ENCODE measurements around the gene DDX21.
"Not testable (repeated sequence)": the region's sequence is repeated elsewhere in the genome, so short reads cannot be mapped to it uniquely, and the experiment has no call there.

DDX21 gene

DNA sequence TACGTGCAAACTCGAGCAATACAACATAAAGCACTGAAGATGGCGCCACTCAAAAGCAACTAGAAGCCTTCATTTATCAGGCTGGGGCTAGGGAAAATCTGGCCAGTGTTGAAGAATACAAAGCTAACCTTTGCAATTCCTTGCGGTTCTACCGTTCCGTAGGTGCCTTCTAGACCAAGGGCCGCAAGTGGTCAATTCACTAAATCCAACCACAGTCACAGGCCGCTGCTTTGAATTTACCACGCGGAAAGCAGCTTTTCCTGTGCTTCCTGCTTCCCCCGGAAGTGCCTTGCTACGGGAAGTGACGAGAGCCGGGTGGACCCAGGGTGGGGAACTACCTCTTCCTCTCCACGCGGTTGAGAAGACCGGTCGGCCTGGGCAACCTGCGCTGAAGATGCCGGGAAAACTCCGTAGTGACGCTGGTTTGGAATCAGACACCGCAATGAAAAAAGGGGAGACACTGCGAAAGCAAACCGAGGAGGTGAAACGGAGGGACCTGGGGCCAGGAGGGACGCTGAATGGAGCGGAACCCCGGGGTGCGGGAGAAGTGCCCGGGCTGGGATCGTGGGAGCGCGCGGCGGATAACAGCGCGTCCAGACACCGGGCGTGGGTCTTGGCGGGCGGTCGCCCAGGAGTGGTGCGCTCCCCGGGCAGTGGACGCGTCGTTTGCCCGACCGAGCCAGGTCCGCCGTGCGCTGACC lies at the start of gene DDX21:
Gene DDX21, plus strand, starts transcription at position 339 of the 701 bp plus-strand sequence. Its CDS starts 56 bp downstream, at position 395.
- DNase-seq = peak; percentile 80

DNA sequence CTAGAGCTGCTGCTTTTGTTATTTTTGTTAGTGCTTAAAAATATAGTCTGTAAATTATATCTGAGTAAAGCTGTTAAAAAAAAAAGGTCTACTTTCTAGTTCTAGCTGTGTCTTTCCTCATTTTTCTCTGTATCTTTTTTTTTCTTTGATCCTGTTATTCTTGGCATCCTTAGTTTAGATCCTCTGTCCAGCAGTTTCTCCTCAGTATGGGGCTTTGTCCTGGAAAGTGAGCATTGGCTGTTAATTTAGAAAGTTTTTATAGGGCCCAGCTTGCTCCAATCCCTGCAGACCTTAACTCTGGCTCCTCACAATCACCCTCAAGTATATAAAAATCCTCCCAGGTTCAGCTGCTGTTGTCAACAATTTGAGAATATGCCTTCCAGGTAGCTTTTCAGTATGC lies 31.4 kb upstream of the DDX21 start:
- DNase-seq = no peak

DNA sequence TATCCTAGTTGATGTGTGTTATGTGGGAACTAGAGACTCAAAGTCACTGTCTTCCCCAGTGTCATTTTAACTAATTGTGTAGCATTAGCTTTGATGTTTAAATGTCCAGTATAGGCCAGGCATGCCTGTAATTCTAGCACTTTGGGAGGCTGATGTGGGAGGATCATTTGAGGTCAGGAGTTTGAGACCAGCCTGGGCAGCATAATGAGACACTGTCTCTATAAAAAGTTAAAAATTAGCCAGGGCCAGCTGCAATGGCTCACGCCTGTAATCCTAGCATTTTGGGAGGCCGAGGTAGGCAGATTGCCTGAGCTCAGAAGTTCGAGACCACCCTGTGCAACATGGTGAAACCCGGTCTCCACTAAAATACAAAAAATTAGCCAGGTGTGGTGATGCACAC lies 30.5 kb upstream of the DDX21 start:
- no peak for DNase-seq

DNA sequence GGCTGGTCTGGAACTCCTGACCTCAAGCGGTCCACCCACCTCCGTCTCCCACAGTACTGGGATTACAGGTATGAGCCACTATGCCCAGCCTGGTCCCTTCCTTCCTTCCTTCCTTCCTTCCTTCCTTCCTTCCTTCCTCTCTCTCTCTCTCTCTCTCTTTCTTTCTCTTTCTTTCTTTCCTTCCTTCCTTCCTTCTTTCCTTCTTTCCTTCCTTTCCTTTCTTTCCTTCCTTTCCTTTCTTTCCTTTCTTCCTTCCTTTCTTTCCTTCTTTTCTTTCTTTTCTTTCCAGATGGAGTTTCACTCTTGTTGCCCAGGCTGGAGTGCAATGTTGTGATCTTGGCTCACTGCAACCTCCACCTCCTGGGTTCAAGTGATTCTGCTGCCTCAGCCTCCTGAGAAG lies 26.8 kb upstream of the DDX21 start:
- not testable (repeated sequence) for DNase-seq

DNA sequence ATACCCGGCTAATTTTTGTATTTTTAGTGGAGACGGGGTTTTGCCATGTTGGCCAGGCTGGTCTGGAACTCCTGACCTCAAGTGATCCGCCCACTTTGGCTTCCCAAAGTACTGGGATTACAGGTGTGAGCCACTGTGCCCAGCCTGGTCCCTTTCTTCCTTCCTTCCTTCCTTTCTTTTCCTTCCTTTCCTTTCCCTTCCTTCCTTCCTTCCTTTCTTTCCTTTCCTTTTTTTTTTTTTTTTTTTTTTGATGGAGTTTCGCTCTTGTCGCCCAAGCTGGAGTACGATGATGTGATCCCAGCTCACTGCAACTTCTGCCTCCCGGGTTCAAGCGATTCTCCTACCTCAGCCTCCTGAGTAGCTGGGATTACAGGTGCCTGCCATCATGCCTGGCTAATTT lies 26.1 kb upstream of the DDX21 start:
- not testable (repeated sequence) for DNase-seq

DNA sequence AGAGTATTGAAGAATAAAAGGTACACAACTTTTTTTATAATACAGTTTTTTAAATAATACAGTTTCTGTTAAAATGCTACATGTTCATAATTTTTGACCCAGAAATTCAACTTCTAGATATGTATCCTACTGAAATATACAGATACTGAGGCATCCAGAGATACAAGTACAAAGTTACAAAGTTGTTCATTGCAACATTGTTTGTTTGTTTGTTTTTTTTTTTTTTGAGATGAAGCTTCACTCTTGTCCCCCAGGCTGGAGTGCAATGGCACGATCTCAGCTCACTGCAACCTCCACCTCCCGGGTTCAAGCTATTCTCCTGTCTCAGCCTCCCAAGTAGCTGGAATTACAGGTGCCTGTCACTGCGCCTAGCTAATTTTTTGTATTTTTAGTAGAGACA lies 23.1 kb upstream of the DDX21 start:
- DNase-seq = not testable (repeated sequence)

DNA sequence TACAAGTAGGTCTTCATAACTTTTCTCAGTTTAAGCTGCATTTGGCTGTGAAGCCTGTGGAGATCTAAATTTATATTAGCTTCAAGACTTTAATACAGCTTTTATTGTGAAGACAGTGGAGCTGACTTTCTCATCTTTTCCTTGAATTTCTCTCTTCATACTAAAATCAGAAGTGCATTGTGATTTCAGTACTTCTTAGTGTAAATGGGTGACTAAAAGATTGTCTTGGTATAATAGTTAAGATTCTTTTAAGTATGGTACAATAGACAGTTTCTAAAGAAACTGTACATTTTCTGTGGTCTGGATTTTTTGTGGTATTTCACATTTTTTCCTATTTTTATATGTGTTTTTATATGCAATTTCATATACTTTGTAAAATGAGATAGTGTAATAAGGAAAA lies 21.0 kb upstream of the DDX21 start:
- no peak for DNase-seq

DNA sequence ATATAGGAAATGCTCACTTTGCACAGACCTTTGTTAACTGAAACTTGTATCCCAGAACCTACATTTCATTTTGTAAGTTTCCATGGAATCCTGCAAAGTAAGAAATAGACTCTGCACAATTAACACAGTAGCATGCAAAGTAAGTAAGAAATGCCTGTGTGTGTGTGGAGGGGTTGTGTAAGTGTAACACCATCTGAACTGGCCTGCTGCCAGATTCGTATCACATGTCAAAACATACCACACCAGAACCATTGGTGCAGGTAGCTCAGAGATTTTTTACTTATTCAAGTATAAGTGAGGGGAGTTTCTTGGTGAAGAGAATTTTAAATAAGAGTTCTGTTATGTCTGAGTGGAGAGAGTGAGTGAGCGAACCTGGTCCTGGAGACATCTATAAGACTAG lies 17.9 kb upstream of the DDX21 start:
- DNase-seq = no peak

DNA sequence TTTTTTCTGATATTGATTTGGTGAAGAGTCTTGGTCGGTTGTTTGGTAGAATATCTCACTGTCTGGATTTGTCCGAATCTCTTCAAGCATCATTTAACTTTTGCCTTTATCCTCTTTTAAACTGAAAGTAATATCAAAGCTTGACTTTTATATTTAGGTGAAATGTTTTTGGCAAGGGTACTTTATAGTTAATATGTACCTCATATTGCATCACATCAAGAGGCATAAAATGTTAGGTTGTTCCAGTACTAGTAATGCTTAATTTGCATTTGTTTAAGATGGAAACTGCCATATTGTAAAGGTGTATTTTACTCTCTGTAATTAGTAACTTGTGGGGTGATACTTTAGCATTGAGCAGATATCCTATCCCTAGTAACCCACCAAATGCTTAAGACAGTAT lies 17.1 kb upstream of the DDX21 start:
- DNase-seq = no peak

DNA sequence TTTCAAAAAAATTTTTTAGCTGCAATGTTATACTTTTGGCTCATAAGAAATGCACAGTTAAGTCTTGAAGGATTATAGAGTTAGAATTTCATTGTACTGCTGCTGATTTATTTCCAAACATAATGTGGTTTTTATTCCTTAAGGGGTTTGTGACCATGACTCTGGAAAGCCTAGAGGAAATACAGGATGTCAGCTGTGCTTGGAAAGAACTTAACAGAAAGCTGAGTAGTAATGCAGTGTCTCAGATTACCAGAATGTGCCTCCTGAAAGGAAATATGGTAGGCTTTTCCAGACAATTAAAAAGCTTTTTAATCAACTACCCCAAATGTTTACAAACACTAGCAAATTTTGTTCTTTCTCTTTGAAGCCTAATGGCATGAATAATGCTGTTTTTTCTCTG lies 15.1 kb upstream of the DDX21 start:
- not testable (repeated sequence) for DNase-seq

DNA sequence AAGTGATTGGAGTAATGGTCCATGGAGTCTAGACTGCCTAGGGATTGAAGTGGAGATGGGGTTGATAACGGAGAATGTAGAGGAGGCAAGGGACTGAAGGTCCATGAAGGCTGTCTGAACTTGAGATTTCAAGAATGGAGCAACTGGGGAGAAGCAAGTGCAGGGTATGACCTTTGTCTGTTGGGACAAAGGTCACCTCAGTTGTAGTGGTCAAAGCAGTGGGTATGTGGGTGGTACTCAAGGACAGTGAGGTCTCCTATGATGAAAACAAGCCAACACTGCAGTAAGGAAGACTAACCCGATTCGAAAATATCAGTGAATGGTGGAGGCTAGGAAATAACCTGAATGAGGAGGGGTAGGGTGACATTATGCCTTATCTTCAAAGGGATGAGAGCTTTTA lies 5.4 kb upstream of the DDX21 start:
- DNase-seq = no peak

DNA sequence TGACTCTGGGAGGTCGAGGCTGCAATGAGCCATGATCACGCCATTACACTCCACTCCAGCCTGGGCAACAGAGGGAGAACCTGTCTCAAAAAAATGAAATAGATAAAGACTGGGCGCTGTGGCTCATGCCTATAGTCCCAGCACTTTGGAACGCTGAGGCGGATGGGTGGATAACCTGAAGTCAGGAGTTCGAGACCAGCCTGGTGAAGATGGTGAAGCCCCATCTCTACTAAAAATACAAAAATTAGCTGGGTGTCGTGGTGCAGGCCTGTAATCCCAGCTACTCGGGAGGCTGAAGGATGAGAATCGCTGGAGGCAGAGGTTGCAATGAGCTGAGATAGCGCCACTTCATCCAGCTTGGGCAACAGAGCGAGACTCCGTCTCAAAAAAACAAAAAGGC lies 1.1 kb upstream of the DDX21 start:
- no peak for DNase-seq

DNA sequence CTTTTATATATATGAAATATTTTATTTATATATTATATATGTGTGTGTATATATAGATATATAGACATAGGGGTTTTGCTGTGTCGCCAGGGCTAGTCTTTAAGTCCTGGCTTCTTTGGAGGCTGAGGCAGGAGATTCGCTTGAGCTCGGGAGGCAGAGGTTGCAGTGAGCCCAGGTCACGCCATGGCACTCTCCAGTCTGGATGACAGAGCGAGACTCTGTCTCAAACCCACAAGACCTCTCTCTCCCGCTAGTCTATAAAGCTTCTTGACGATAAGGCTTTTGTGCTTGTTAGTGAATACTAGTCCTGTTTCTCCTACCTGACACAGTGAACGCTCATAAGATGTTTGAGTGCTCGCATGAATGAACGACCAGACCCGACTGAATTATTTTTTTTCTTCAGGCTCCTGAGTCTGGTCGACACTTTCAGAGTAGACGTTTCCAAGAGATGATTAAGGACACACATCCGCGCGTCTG lies 577 bp upstream of the DDX21 start:
- DNase-seq = peak in 1 of 2 donors; percentile 24

DNA sequence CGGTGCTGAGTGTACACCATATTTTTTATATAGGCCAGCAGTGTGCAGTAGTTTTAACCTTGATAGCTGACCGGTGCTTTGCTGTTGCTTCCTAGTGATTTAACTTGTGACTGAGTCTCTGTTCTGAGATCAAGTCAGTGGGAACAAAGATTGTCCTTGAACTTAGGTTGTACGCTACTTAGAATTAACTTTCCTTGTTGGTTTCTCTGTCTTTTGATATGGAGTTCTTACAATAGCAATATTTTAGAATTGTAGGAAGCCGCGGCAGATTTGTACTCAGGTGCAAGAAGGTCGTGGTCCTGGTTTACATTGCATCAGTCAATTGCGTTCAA lies 1.3 kb downstream of the DDX21 start:
- DNase-seq = no peak

DNA sequence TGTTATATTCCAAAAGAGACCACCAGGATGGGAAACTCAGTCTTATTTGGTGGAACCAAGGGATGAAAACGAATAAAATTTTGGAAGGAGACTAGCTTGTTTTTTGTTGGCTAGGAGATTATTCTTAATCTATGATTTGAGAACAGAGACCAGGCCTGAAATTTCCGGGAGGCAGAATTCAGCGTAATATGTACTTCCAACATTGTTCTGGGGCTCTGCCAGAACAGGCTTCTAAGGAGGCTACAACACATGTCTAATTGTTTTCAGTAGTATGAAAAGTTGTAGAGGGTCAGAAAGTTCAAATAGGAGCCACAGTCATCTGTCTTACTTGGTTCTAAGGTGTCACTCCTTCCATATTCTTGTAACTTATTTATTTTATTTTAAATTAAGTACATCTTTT lies 1.7 kb downstream of the DDX21 start:
- no peak for DNase-seq

DNA sequence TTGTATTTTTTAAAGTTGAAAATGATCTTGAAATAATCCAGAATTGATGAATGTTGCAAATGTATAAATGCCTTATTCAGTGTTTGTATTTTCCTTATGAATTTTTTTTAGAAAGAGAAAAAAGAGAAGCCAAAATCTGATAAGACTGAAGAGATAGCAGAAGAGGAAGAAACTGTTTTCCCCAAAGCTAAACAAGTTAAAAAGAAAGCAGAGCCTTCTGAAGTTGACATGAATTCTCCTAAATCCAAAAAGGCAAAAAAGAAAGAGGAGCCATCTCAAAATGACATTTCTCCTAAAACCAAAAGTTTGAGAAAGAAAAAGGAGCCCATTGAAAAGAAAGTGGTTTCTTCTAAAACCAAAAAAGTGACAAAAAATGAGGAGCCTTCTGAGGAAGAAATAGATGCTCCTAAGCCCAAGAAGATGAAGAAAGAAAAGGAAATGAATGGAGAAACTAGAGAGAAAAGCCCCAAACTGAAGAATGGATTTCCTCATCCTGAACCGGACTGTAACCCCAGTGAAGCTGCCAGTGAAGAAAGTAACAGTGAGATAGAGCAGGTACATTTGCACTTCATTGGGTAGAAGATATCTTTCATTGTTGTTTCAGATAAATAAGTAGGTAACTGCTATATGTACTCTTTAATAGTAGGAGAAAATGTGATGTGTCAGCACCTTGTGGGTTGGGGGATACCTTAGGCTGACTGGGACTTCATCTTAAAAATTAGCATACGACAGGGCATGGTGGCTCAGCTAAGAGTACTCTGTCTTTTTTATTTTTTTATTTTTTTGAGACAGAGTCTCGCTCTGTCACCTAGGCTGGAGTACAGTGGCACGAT lies 3.9 kb downstream of the DDX21 start:
- no peak for DNase-seq

DNA sequence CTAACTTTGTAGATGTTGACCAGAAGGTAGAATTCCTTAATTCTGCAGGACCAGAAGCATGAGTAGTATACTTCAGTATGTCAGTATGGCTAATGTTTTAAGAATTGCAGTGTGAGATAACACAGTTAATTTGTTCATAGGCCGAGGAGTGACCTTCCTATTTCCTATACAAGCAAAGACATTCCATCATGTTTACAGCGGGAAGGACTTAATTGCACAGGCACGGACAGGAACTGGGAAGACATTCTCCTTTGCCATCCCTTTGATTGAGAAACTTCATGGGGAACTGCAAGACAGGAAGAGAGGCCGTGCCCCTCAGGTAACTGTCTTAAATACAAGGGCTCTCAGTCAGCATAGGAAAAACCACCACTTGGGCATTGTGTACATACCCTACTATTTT lies 7.2 kb downstream of the DDX21 start:
- no peak for DNase-seq

DNA sequence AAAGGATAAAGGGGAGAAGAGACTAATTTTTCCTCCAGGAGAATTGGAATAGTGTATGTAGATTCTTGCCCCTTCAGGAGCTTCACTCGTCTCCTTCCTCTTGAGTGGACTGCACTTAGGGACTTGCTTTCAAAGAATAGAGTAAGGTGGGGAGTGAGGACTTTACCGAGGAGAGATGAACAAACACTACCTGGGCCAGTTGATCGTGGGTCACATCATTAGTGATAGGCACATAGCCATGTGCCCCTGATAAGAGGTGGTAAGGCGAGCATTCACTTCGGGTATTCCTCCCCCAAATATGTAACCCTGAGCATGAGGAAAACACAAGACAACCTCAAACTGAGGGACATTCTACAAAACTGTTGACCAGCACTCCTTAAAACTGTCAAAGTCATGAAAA lies 18.0 kb downstream of the DDX21 start:
- DNase-seq = no peak

DNA sequence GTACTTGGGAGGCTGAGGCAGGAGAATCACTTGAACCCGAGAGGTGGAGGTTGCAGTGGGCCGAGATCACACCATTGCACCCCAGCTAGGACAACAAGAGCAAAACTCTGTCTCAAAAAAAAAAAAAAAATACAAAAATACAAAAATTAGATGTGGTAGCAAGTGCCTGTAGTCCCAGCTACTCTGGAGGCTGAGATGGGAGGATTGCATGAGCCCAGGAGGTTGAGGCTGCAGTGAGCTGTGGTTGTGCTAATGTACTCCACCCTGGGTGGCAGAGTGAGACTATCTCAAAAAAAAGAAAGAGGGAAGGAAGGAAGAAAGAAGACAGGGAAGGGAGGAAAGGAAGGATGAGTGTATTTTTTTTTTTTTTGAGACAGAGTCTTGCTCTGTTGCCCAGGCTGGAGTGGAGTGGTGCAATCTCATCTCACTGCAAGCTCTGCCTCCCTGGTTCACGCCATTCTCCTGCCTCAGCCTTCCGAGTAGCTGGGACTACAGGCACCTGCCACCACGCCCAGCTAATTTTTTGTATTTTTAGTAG lies 20.0 kb downstream of the DDX21 start:
- not testable (repeated sequence) for DNase-seq

DNA sequence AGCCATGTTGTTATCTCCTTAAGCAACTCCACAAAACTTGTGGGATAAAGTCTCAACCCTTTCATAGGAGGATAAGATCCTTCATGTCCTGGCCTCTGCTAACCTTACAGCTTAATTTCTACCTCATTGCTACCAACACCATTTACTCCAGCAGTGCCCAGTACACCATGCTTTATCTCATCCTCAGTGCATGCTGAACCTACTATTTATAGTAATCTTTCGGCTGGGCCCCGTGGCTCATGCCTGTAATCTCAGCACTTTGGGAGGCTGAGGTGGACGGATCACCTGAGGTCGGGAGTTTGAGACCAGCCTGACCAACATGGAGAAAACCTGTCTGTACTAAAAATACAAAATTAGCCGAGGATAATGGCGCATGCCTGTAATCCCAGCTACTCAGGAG lies 23.8 kb downstream of the DDX21 start:
- not testable (repeated sequence) for DNase-seq

DNA sequence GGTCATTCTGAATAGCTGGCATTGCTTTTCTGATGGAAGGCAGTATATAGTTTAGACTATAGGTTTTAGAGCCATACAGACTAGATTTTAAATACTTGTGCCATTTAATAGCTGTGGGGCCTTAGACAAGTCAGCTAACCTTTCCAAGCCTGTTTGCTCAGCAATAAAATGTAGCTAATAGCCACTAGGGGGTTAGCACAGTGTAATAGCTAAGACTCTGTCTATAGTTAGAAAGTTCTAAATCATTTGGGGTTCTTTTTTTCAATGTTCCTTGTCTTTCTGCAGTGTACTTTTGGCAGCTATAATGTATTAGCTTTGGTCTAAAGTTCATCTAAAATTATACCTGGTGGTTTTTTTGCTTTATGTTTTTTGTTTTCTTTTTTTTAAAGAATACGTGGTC lies 25.1 kb downstream of the DDX21 start:
- no peak for DNase-seq

DNA sequence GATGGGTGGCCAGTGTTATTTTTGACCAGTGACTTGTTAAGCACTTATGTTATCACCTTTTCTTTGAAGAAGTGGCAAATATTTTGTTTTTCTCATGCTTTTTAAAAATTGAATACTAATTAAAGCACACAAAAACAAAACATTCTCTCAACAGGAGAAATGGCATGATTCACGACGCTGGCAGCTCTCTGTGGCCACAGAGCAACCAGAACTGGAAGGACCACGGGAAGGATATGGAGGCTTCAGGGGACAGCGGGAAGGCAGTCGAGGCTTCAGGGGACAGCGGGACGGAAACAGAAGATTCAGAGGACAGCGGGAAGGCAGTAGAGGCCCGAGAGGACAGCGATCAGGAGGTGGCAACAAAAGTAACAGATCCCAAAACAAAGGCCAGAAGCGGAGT lies 26.4 kb downstream of the DDX21 start:
- no peak for DNase-seq

DNA sequence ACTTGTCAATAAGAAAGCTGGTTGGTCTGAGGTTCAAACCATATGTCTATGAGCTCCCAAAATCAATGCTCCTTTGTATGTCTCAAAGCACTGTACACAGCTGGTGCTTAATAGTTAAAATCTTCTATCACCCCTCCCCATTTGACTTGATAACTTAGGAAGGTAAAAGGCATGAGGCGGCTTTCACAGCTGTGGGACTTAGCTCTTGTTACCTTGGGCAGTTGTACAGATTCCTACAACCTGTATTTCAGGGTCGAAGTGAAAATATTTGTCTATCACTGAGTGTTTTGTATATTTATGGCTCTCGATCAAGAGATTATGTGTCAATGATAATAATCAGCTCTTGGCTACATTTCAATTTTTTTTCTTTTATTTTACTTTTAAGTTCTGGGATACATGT lies 31.6 kb downstream of the DDX21 start:
- no peak for DNase-seq

All from stimulated activated CD4-positive, alpha-beta T cell treated with anti-CD3 and anti-CD28 coated beads, Interleukin-2, amount 100 ng/mL, for 48 hours (primary cell).